Right atrium auricular region (tissue), 2 donors: ENCODE data around the gene PPBP. TPM values are rescaled to one million over a fixed set of nuclear protein-coding genes. Genes with fewer than 3 reads are reported as not detected.

Experiments
- DNase-seq: peaks from one replicate; pipeline ENCODE4 v3.0.0-alpha.2; 2019; ENCODE audit warnings: low spot score
- H3K27ac ChIP-seq, 2 donors: fragments of 200-600 bp; sonication (generic); 1 replicate in 1 of 2; 2 replicates in 1 of 2; pipeline ENCODE4 v1.5.1; 2016 to 2019
- H3K27me3 ChIP-seq, 2 donors: fragments of 200-600 bp; sonication (generic); one replicate each; pipeline versions ENCODE4 v1.5.1 to v1.6.0; 2017 to 2019
- H3K36me3 ChIP-seq: fragments of 200-600 bp; sonication (generic); one replicate; pipeline ENCODE4 v1.5.1; 2016
- H3K4me1 ChIP-seq, 2 donors: fragments of 200-600 bp; sonication (generic); one replicate each; pipeline versions ENCODE4 v1.5.1 to v1.6.0; 2017 to 2019
- H3K4me3 ChIP-seq, 2 donors: fragments of 200-600 bp; sonication (generic); 1 replicate in 1 of 2; 2 replicates in 1 of 2; pipeline ENCODE4 v1.5.1; 2017 to 2019; ENCODE audit warnings: mild to moderate bottlenecking in 1 of 2, moderate library complexity in 1 of 2
- H3K9me3 ChIP-seq, 2 donors: fragments of 200-600 bp; sonication (generic); one replicate each; pipeline ENCODE4 v1.5.1; 2019
- total RNA-seq, 2 donors: library from RNA; depleted of rRNA; stranded (reverse); fragments of >200 nt; gene quantifications; one replicate each; pipeline ENCODE4 v1.1.0, GENCODE V29; 2016
- TF ChIP-seq, protein P1 (sequence below), 2 donors: fragments of 200-600 bp; sonication (generic); IDR thresholded peaks; one replicate each; pipeline ENCODE4 v1.5.1; 2019; ENCODE audit warnings: antibody characterized with exemption in 2 of 2

PPBP gene
- total RNA-seq, 2 donors from 2014 or later, result 1.6 TPM; not detected in 1

DNA sequence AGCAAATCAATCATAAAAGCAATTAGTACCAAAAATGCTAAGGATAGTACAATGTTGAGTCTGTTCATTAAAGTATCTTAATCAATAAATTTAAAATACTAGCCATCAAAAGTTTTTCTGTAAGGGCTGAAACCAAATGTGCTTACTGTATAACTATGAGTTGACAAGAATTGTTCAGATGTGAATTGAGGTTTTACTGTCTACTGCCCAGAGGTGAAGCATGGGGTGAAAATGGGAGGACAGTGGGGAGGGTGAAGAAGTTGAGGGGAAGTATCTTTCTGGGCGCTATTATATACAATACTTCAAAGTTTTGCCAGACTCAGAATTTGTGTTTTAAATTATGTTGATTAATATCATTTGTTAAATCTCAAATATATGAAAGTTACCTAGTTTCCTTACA lies 4.1 kb upstream of the PPBP start:
- Histone ChIP-seq H3K27ac (no peak overlapping the region), H3K4me3 (no peak overlapping the region), H3K36me3 (no peaks in the 10 kb centered on the region), H3K27me3 (no peaks in the 10 kb centered on the region), H3K4me1 (no peaks in the 10 kb centered on the region), H3K9me3 (no peaks in the 10 kb centered on the region)
- DNase-seq, result no peak
- TF ChIP-seq, protein P1, sequence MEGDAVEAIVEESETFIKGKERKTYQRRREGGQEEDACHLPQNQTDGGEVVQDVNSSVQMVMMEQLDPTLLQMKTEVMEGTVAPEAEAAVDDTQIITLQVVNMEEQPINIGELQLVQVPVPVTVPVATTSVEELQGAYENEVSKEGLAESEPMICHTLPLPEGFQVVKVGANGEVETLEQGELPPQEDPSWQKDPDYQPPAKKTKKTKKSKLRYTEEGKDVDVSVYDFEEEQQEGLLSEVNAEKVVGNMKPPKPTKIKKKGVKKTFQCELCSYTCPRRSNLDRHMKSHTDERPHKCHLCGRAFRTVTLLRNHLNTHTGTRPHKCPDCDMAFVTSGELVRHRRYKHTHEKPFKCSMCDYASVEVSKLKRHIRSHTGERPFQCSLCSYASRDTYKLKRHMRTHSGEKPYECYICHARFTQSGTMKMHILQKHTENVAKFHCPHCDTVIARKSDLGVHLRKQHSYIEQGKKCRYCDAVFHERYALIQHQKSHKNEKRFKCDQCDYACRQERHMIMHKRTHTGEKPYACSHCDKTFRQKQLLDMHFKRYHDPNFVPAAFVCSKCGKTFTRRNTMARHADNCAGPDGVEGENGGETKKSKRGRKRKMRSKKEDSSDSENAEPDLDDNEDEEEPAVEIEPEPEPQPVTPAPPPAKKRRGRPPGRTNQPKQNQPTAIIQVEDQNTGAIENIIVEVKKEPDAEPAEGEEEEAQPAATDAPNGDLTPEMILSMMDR (IDR thresholded peaks at IDR 0.05), result no peak

DNA sequence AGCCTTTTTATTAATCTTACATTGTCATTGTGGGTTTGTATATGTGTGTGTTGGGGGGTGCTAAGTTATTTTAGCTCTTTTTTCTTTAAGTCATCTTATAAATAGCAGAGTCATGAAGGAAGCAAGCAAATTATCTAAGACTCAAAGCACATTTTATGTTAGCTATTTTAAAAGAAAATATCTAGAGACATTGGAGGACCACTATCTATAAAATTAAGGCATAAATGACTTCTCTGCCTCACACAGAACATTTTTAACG lies 3.7 kb upstream of the PPBP start:
- no peak overlapping the region for H3K27ac ChIP-seq
- no peaks in the 10 kb centered on the region for H3K9me3 ChIP-seq
- H3K36me3 ChIP-seq, result no peaks in the 10 kb centered on the region
- no peak for DNase-seq
- no peaks in the 10 kb centered on the region for H3K27me3 ChIP-seq
- TF ChIP-seq, protein P1 (IDR thresholded peaks at IDR 0.05), result no peak
- H3K4me1 ChIP-seq, result no peaks in the 10 kb centered on the region
- no peak overlapping the region for H3K4me3 ChIP-seq

DNA sequence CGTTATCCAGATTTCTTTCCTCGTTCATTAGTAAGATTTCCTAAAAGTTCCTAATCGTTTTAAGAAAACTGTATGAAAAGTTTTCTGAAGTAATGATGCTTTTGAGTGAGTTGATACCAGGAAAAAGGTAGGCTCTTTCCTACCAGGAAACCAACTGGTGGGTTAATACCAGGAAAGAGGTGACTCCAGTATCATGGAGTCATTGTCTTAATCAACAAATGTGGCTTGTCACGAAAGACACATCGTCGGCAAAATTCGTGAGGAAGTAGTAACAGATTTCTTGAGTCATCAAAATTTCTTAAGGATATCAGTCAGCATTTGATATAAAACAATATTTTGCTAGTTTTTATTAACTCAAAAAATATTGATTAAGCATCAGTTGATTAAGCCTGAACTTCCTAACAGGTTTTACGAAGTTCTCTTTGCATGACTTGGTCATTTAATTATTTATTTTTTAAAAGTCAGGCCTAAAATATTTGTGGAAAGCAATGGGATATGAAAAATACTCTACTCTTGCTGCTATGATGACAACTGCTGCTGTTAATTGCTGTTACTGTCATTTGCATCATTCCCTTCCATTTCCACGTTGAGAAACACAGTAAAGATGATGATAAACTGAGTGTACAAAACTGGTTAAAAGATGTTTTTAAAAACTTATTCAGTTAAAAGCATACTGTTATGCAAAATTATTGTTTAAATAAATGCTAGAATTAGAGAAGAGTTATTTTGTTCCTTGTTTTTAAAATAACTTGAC lies 3.2 kb upstream of the PPBP start:
- Histone ChIP-seq H3K9me3 (no peaks in the 10 kb centered on the region), H3K4me1 (no peaks in the 10 kb centered on the region), H3K4me3 (no peak overlapping the region), H3K27ac (no peak overlapping the region), H3K27me3 (no peaks in the 10 kb centered on the region), H3K36me3 (no peaks in the 10 kb centered on the region)
- TF ChIP-seq, protein P1 (IDR thresholded peaks at IDR 0.05), result no peak
- DNase-seq, result no peak

DNA sequence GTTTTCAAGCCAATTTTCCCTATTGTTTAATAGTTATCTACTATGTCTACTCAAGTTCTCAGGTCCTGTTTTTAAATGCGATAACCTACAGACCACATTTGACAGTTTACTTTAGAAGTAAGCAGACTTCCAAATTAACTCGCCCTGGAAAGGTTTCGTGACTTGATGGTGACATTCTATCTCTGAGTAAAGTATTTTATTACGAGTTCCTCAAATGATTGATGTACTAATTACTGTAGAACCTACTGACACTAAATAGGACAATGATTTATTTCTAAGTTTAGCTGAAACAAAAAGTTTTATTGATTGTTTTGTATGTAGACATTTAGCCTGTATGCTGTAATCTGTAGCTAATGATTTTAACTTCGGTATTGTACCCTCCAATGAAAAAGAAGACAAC lies 1.9 kb upstream of the PPBP start:
- no peak for DNase-seq
- Histone ChIP-seq H3K36me3 (no peaks in the 10 kb centered on the region), H3K4me3 (no peak overlapping the region), H3K9me3 (no peaks in the 10 kb centered on the region), H3K27me3 (no peaks in the 10 kb centered on the region), H3K4me1 (no peaks in the 10 kb centered on the region), H3K27ac (no peak overlapping the region)
- TF ChIP-seq, protein P1 (IDR thresholded peaks at IDR 0.05), result no peak

DNA sequence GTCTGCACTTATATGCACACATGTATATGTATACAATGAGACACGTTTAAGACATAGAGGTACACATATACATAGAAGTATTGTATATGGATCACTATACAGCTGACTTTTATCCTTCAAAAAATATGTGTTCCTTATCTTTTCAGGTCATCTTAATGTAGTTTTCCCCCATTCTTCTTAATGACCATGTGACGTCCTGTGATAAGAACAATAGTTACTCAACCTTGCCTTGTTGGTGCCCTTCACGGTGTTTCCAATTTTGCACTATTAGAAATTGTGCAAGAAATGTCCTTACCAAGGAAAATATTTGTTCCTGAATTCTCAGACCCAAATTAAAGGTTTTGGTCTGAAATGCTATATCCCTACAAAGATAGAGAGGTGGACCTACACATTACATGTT lies 1.0 kb upstream of the PPBP start:
- Histone ChIP-seq H3K4me3 (no peak overlapping the region), H3K27ac (no peak overlapping the region), H3K27me3 (no peaks in the 10 kb centered on the region), H3K4me1 (no peaks in the 10 kb centered on the region), H3K9me3 (no peaks in the 10 kb centered on the region), H3K36me3 (no peaks in the 10 kb centered on the region)
- no peak for DNase-seq
- TF ChIP-seq, protein P1 (IDR thresholded peaks at IDR 0.05), result no peak

DNA sequence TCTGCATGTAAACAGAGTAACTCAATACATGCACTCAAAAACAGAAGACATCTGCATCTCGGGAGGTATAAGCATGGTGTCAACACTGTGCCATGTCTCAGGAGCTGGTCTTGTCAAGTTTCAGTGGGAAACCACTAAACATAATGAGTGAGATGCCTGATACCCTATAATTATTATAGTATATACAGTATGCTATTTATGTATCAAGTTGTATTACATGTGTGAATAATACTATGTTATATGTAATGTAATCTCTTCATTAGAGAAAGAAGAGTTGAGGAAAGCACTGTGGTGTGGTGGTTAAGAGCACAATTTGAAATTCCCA lies 2.5 kb downstream of the PPBP start:
- Histone ChIP-seq H3K4me1 (peaks cover 0 to 5% of the 10 kb centered on the region in 2 donors), H3K27ac (no peak overlapping the region), H3K9me3 (no peaks in the 10 kb centered on the region), H3K36me3 (no peaks in the 10 kb centered on the region), H3K27me3 (no peaks in the 10 kb centered on the region), H3K4me3 (no peak overlapping the region)
- DNase-seq, result no peak
- TF ChIP-seq, protein P1 (IDR thresholded peaks at IDR 0.05), result no peak
